Measurements from ENCODE around the gene B3GNT7. TPM values are rescaled to one million over a fixed set of nuclear protein-coding genes. Genes with fewer than 3 reads are reported as not detected.

The B3GNT7 gene
- total RNA-seq, 1 donor from 2014 or later, result 0.64 TPM

GRCh38 chr2:231394211-231395141 is 1.0 kb upstream of the B3GNT7 start:
- Histone ChIP-seq H3K36me3 (no peaks in the 10 kb centered on the region), H3K27ac (no peak overlapping the region), H3K27me3 (no peaks in the 10 kb centered on the region), H3K9me3 (no peaks in the 10 kb centered on the region), H3K4me1 (peaks cover under 1 to 2% of the 10 kb centered on the region in 2 donors), H3K4me3 (peak overlapping the region in 1 of 2 donors; percentile 61)
- intact Hi-C loops (cut with DNase I), result no loop called here
- no peak for DNase-seq (ENCODE audit: low spot score in 2 of 2)
- TF ChIP-seq CTCF (IDR thresholded peaks at IDR 0.05), result no peak

GRCh38 chr2:231396058-231396821 is 730 bp downstream of the B3GNT7 start:
- Histone ChIP-seq H3K36me3 (no peaks in the 10 kb centered on the region), H3K27ac (peak overlapping the region; percentile 34 to 61), H3K4me3 (peak overlapping the region; percentile 53 to 61), H3K4me1 (peaks cover 12 to 14% of the 10 kb centered on the region in 2 donors), H3K9me3 (no peaks in the 10 kb centered on the region), H3K27me3 (no peaks in the 10 kb centered on the region)
- intact Hi-C loops (cut with DNase I), result no loop called here
- no peak for TF ChIP-seq CTCF (IDR thresholded peaks at IDR 0.05)
- no peak for DNase-seq (ENCODE audit: low spot score in 2 of 2)

- Histone ChIP-seq H3K27me3 (no peaks in the 10 kb centered on the region), H3K4me3 (no peak overlapping the region), H3K9me3 (no peaks in the 10 kb centered on the region), H3K36me3 (no peaks in the 10 kb centered on the region), H3K4me1 (peaks cover 12 to 14% of the 10 kb centered on the region in 2 donors), H3K27ac (no peak overlapping the region)
- DNase-seq (ENCODE audit: low spot score in 2 of 2), result no peak
- intact Hi-C loops (cut with DNase I), result no loop called here
- TF ChIP-seq CTCF (IDR thresholded peaks at IDR 0.05), result no peak
Measured at GRCh38 chr2:231397011-231397927, 1.8 kb downstream of the B3GNT7 start.

GRCh38 chr2:231397928-231398294 is 2.4 kb downstream of the B3GNT7 start:
- Histone ChIP-seq H3K4me1 (peaks cover 12 to 14% of the 10 kb centered on the region in 2 donors), H3K4me3 (no peak overlapping the region), H3K27ac (no peak overlapping the region), H3K27me3 (no peaks in the 10 kb centered on the region), H3K9me3 (no peaks in the 10 kb centered on the region), H3K36me3 (no peaks in the 10 kb centered on the region)
- no peak for TF ChIP-seq CTCF (IDR thresholded peaks at IDR 0.05)
- intact Hi-C loops (cut with DNase I), result no loop called here
- DNase-seq (ENCODE audit: low spot score in 2 of 2), result no peak

- DNase-seq (ENCODE audit: low spot score in 2 of 2), result no peak
- intact Hi-C loops (cut with DNase I), result no loop called here
- no peak overlapping the region for H3K4me3 ChIP-seq
Measured at GRCh38 chr2:231398585-231398984, 3.1 kb downstream of the B3GNT7 start.

More at GRCh38 chr2:231398585-231398984, 3.1 kb downstream of the B3GNT7 start:
- Histone ChIP-seq H3K4me1 (peaks cover 12 to 14% of the 10 kb centered on the region in 2 donors), H3K27me3 (no peaks in the 10 kb centered on the region), H3K9me3 (no peaks in the 10 kb centered on the region), H3K36me3 (no peaks in the 10 kb centered on the region), H3K27ac (peak overlapping the region in 1 of 2 donors; percentile 78)
- TF ChIP-seq CTCF (IDR thresholded peaks at IDR 0.05), result no peak

All from ascending aorta (tissue), 2 donors.